Spinal cord (tissue), 10 donors: ENCODE data around the gene SHROOM3. TPM values are rescaled to one million over a fixed set of nuclear protein-coding genes. Genes with fewer than 3 reads are reported as not detected.
A peak's percentile ranks its signal among the peaks of the same experiment; 100 is the strongest.
"Not testable (repeated sequence)": the region's sequence is repeated elsewhere in the genome, so short reads cannot be mapped to it uniquely, and the experiment has no call there.

Experiments used
- DNase-seq, 6 donors: peaks; one replicate each; pipeline versions ENCODE4 v3.0.0 to v3.0.0-alpha.2; 2013 to 2015; ENCODE audit warnings: low spot score in 6 of 6, low read depth in 4 of 6
- H3K27ac ChIP-seq: one replicate; pipeline ENCODE4 v1.5.1; 2013; ENCODE audit warnings: low read depth, low read length, control low read depth
- H3K27me3 ChIP-seq: one replicate; pipeline ENCODE4 v1.6.1; 2013; ENCODE audit warnings: low read length; ENCODE audit not compliant: control insufficient read depth, insufficient read depth
- H3K36me3 ChIP-seq: one replicate; pipeline ENCODE4 v1.6.1; 2013; ENCODE audit warnings: low read length; ENCODE audit not compliant: control insufficient read depth, insufficient read depth
- H3K4me1 ChIP-seq: one replicate; pipeline ENCODE4 v1.6.1; 2013; ENCODE audit warnings: low read length; ENCODE audit not compliant: control insufficient read depth, insufficient read depth
- H3K4me3 ChIP-seq: one replicate; pipeline ENCODE4 v1.5.1; 2013; ENCODE audit warnings: low read depth, low read length, control low read depth
- H3K9me3 ChIP-seq: one replicate; pipeline ENCODE4 v1.6.1; 2013; ENCODE audit warnings: low read length; ENCODE audit not compliant: control insufficient read depth, insufficient read depth
- WGBS: methylation state at CpG from one replicate; pipeline ENCODE4 v1.1.5; 2013; ENCODE audit warnings: missing lambda C conversion rate; ENCODE audit not compliant: insufficient coverage; 5-methylcytosine and 5-hydroxymethylcytosine counted together
- polyA plus RNA-seq, 2 donors: library from polyadenylated mRNA; unstranded; fragments of 120-200 nt; gene quantifications; one replicate each; pipeline ENCODE4 v1.2.1, GENCODE V29; 2013; ENCODE audit not compliant: insufficient read length in 2 of 2
- total RNA-seq, 2 donors: library from RNA; depleted of rRNA in 1 of 2; stranded (reverse); fragments of 120-200 nt in 1 of 2; fragments of >200 nt in 1 of 2; gene quantifications; one replicate each; pipeline versions ENCODE4 v1.2.3 to v1.2.4, GENCODE V29; 2013 to 2014
- donor health status: healthy.

Gene SHROOM3
- total and polyA plus RNA-seq, 4 donors = 11.6 to 23.3 (median 19.3) TPM

GRCh38 chr4:76420188-76420761 lies 14.8 kb upstream of the SHROOM3 start:
- Histone ChIP-seq H3K27ac (no peak overlapping the region), H3K4me1 (peaks cover 13% of the 10 kb centered on the region), H3K36me3 (no peaks in the 10 kb centered on the region), H3K9me3 (no peaks in the 10 kb centered on the region), H3K4me3 (peak overlapping the region; percentile 24), H3K27me3 (no peaks in the 10 kb centered on the region)
- DNase-seq = peak in 3 of 6 donors; percentile 12 to 77 (median 39)
- 36% methylated on average over 18 of the region's 18 CpGs for WGBS

GRCh38 chr4:76420762-76421581 lies 14.1 kb upstream of the SHROOM3 start, which contains the start of gene CCDC158:
TSS of gene CCDC158 (minus strand) at chr4:76421141. CDS start at chr4:76403207, 17,934 bp downstream.
- Histone ChIP-seq H3K9me3 (no peaks in the 10 kb centered on the region), H3K27ac (no peak within 1 kb of the TSS), H3K27me3 (no peaks in the 10 kb centered on the region), H3K4me3 (peak within 1 kb of the TSS; percentile 38), H3K36me3 (no peaks in the 10 kb centered on the region), H3K4me1 (peaks cover 13% of the 10 kb centered on the region)
- DNase-seq = peak in 3 of 6 donors; percentile 12 to 60 (median 52)
- 12% methylated on average over 76 of the region's 79 CpGs for WGBS

GRCh38 chr4:76423159-76423558 lies 11.9 kb upstream of the SHROOM3 start:
- 93% methylated on average over 5 of the region's 27 CpGs for WGBS
- H3K27ac ChIP-seq, DNase-seq, H3K36me3 ChIP-seq, H3K27me3 ChIP-seq, H3K4me3 ChIP-seq, H3K9me3 ChIP-seq: not testable (repeated sequence)
- H3K4me1 ChIP-seq = peaks cover 13% of the 10 kb centered on the region

GRCh38 chr4:76426272-76426671 lies 8.8 kb upstream of the SHROOM3 start:
- Histone ChIP-seq H3K4me1 (peaks cover 2% of the 10 kb centered on the region), H3K27ac (no peak overlapping the region), H3K36me3 (no peaks in the 10 kb centered on the region), H3K27me3 (no peaks in the 10 kb centered on the region), H3K9me3 (no peaks in the 10 kb centered on the region), H3K4me3 (no peak overlapping the region)
- 71% methylated on average over 1 of the region's 2 CpGs for WGBS
- no peak for DNase-seq

GRCh38 chr4:76429636-76430035 lies 5.4 kb upstream of the SHROOM3 start:
- no CpG with 5 or more reads among the region's 1 CpG for WGBS

GRCh38 chr4:76430519-76431388 lies 4.3 kb upstream of the SHROOM3 start:
- peaks cover 4% of the 10 kb centered on the region for H3K4me1 ChIP-seq
- no peaks in the 10 kb centered on the region for H3K36me3 ChIP-seq
- WGBS = 48% methylated on average over 11 of the region's 15 CpGs
- no peaks in the 10 kb centered on the region for H3K9me3 ChIP-seq
- H3K27me3 ChIP-seq = peaks cover 2% of the 10 kb centered on the region
- DNase-seq = peak in 2 of 6 donors; percentile 84 to 91
- H3K4me3 ChIP-seq = no peak overlapping the region
- H3K27ac ChIP-seq = no peak overlapping the region

More at GRCh38 chr4:76429636-76430035, 5.4 kb upstream of the SHROOM3 start:
- no peak overlapping the region for H3K27ac ChIP-seq
- DNase-seq = no peak
- H3K27me3 ChIP-seq = no peaks in the 10 kb centered on the region
- no peak overlapping the region for H3K4me3 ChIP-seq
- H3K9me3 ChIP-seq = no peaks in the 10 kb centered on the region
- no peaks in the 10 kb centered on the region for H3K36me3 ChIP-seq
- peaks cover 4% of the 10 kb centered on the region for H3K4me1 ChIP-seq

- Histone ChIP-seq H3K4me1 (peaks cover 7% of the 10 kb centered on the region), H3K4me3 (peak overlapping the region; percentile 51), H3K9me3 (no peaks in the 10 kb centered on the region), H3K36me3 (no peaks in the 10 kb centered on the region), H3K27me3 (peaks cover 2% of the 10 kb centered on the region), H3K27ac (peak overlapping the region; percentile 82)
- peak in 2 of 6 donors; percentile 66 to 79 for DNase-seq
- WGBS = 19% methylated on average over 4 of the region's 7 CpGs
Measured at GRCh38 chr4:76435528-76436319, 695 bp downstream of the SHROOM3 start.

- H3K4me1 ChIP-seq = peaks cover 3% of the 10 kb centered on the region
- 80% methylated on average over 1 of the region's 2 CpGs for WGBS
- DNase-seq = no peak
- no peaks in the 10 kb centered on the region for H3K9me3 ChIP-seq
- no peak overlapping the region for H3K4me3 ChIP-seq
- peaks cover 2% of the 10 kb centered on the region for H3K27me3 ChIP-seq
- H3K36me3 ChIP-seq = no peaks in the 10 kb centered on the region
- H3K27ac ChIP-seq = no peak overlapping the region
Measured at GRCh38 chr4:76439491-76439890, 4.5 kb downstream of the SHROOM3 start.

- WGBS = 100% methylated on average over 4 of the region's 9 CpGs
- DNase-seq = no peak
- no peak overlapping the region for H3K27ac ChIP-seq
Measured at GRCh38 chr4:76441881-76442280, 6.9 kb downstream of the SHROOM3 start.

More at GRCh38 chr4:76441881-76442280, 6.9 kb downstream of the SHROOM3 start:
- Histone ChIP-seq H3K27me3 (no peaks in the 10 kb centered on the region), H3K36me3 (no peaks in the 10 kb centered on the region), H3K4me1 (peaks cover 8% of the 10 kb centered on the region), H3K9me3 (no peaks in the 10 kb centered on the region), H3K4me3 (no peak overlapping the region)
